Testis (tissue), 3 donors: ENCODE data around the gene TELO2. TPM values are rescaled to one million over a fixed set of nuclear protein-coding genes. Genes with fewer than 3 reads are reported as not detected.
"Not testable (repeated sequence)": the region's sequence is repeated elsewhere in the genome, so short reads cannot be mapped to it uniquely, and the experiment has no call there.

Experiments
- DNase-seq: peaks from one replicate; pipeline ENCODE4 v3.0.0-alpha.2; 2019
- H3K27ac ChIP-seq, 2 donors: fragments of 200-600 bp; sonication (generic); one replicate each; pipeline ENCODE4 v1.5.1; 2019
- H3K27me3 ChIP-seq: fragments of 200-600 bp; sonication (generic); one replicate; pipeline ENCODE4 v1.5.1; 2019
- H3K36me3 ChIP-seq: fragments of 200-600 bp; sonication (generic); one replicate; pipeline ENCODE4 v1.5.1; 2017; ENCODE audit warnings: low read depth; ENCODE audit errors: missing control alignments
- H3K4me1 ChIP-seq: fragments of 200-600 bp; sonication (generic); one replicate; pipeline ENCODE4 v1.5.1; 2019
- H3K4me3 ChIP-seq, 2 donors: fragments of 200-600 bp; sonication (generic); one replicate each; pipeline ENCODE4 v1.5.1; 2017 to 2019
- H3K9me3 ChIP-seq: fragments of 200-600 bp; sonication (generic); one replicate; pipeline ENCODE4 v1.5.1; 2017
- CTCF ChIP-seq, 3 experiments: fragments of 450-650 bp in 2 of 3; fragments of 200-600 bp in 1 of 3; sonication (generic) in 1 of 3; IDR thresholded peaks; one replicate each; pipeline ENCODE4 v1.5.1; 2016 to 2019; ENCODE audit warnings: antibody characterized with exemption in 3 of 3, mild to moderate bottlenecking in 2 of 3, moderate library complexity in 1 of 3
- POLR2A ChIP-seq: fragments of 450-650 bp; IDR thresholded peaks from one replicate; pipeline ENCODE4 v1.6.1; 2017; ENCODE audit warnings: antibody characterized with exemption, mild to moderate bottlenecking, moderate library complexity
- WGBS, 2 donors: methylation state at CpG; one replicate each; pipeline ENCODE4 v1.1.5; 2018; 5-methylcytosine and 5-hydroxymethylcytosine counted together
- intact Hi-C: fragments of 100-400 bp; cut with DNase I; formaldehyde crosslinking; loops from one replicate; pipeline ENCODE4 v1.15.1; 2023; ENCODE audit warnings: low total_unique reads
- polyA plus RNA-seq: library from polyadenylated mRNA; stranded (reverse); fragments of 350-450 nt; fragmentation: Illumina TruSeq; extraction: RNeasy Lipid Tissue Mini Kit (QIAGEN cat#74804); gene quantifications from one replicate; pipeline ENCODE4 v1.2.3, GENCODE V29; 2014; ENCODE audit warnings: low read depth, low replicate concordance; ENCODE audit not compliant: insufficient read depth
- total RNA-seq, 2 donors: library from RNA; depleted of rRNA; stranded (reverse); fragments of >200 nt; gene quantifications; one replicate each; pipeline ENCODE4 v1.2.3, GENCODE V29; 2016

TELO2 gene
- total and polyA plus RNA-seq, 3 donors from 2014 or later: 25.7 to 46.0 (median 45.2) TPM

DNA sequence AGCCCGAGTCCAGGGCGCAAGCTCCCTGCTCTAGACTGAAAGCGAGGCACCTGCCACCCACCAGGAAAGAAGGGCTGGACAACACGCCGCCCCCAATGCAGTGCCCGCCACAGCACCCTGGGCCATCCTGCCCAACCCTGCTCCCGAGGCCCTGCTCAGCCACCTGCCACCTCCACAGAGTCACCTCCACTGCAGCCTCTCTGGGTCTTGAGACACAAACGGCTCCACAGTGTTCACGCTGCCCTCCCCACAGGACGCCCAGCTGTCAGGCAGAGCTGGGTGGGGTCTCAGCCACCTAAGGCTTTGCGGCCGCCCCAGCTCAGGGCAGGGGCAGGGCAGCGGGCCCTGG lies 27.6 kb upstream of the TELO2 start:
- DNase-seq: no peak
- no peak for TF ChIP-seq POLR2A
- no peak for TF ChIP-seq CTCF (IDR thresholded peaks at IDR 0.05)
- Histone ChIP-seq H3K9me3 (no peaks in the 10 kb centered on the region), H3K27ac (no peak overlapping the region), H3K4me1 (no peaks in the 10 kb centered on the region), H3K36me3 (no peaks in the 10 kb centered on the region), H3K4me3 (no peak overlapping the region), H3K27me3 (no peaks in the 10 kb centered on the region)
- intact Hi-C loops: no loop called here
- WGBS, 2 donors: 93 to 98% methylated on average over 2 to 13 of the region's 13 CpGs

DNA sequence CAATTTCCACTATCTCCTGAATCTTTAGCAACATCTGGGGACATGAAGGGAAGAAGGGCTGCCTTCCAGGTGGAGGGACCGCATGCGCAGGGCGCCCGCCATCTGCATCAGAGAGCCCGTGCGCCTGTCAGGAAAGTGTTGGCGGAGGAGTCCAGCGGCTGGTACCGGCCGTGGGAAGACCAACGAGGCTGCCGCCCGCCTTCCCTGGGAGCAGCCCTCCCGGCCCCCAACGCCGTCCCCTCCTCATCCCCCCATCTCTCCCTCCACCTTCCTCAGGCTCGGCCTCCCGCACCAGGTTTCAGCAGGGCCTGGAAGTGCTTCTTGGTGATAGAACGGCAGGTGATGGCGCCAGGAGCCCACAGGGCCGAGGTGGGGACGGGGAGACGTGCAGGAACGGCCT lies 27.1 kb upstream of the TELO2 start:
- no peak overlapping the region for H3K4me3 ChIP-seq
- H3K9me3 ChIP-seq: no peaks in the 10 kb centered on the region
- H3K4me1 ChIP-seq: peaks cover 4% of the 10 kb centered on the region
- no peak for DNase-seq
- no peak overlapping the region for H3K27ac ChIP-seq
- intact Hi-C loops: no loop called here
- no peaks in the 10 kb centered on the region for H3K27me3 ChIP-seq
- no peaks in the 10 kb centered on the region for H3K36me3 ChIP-seq
- TF ChIP-seq CTCF (IDR thresholded peaks at IDR 0.05): no peak
- no peak for TF ChIP-seq POLR2A
- WGBS, 2 donors: 87% methylated on average over 17 to 24 of the region's 24 CpGs

GRCh38 chr16:1466968-1467521 lies 26.1 kb upstream of the TELO2 start:
- no peak overlapping the region for H3K27ac ChIP-seq
- intact Hi-C loops: no loop called here
- WGBS, 2 donors: 87 to 89% methylated on average over 7 to 14 of the region's 14 CpGs

GRCh38 chr16:1468426-1468810 lies 24.7 kb upstream of the TELO2 start:
- Histone ChIP-seq H3K27ac (no peak overlapping the region), H3K36me3 (no peaks in the 10 kb centered on the region), H3K4me3 (no peak overlapping the region), H3K4me1 (peaks cover 7% of the 10 kb centered on the region), H3K27me3 (no peaks in the 10 kb centered on the region), H3K9me3 (no peaks in the 10 kb centered on the region)
- intact Hi-C loops: no loop called here
- no peak for TF ChIP-seq CTCF (IDR thresholded peaks at IDR 0.05)
- TF ChIP-seq POLR2A: no peak
- DNase-seq: no peak
- 85 to 86% methylated on average over 22 of the region's 22 CpGs for WGBS, 2 donors

More at GRCh38 chr16:1466968-1467521, 26.1 kb upstream of the TELO2 start:
- DNase-seq: no peak
- no peaks in the 10 kb centered on the region for H3K36me3 ChIP-seq
- H3K27me3 ChIP-seq: no peaks in the 10 kb centered on the region
- H3K4me3 ChIP-seq: no peak overlapping the region
- no peaks in the 10 kb centered on the region for H3K9me3 ChIP-seq
- TF ChIP-seq POLR2A (no peak), CTCF (IDR thresholded peaks at IDR 0.05) (no peak)
- peaks cover 7% of the 10 kb centered on the region for H3K4me1 ChIP-seq

- H3K27me3 ChIP-seq, H3K27ac ChIP-seq, H3K4me3 ChIP-seq, H3K36me3 ChIP-seq, H3K9me3 ChIP-seq, DNase-seq, intact Hi-C loops: not testable (repeated sequence)
- 68 to 76% methylated on average over 5 of the region's 5 CpGs for WGBS, 2 donors
- H3K4me1 ChIP-seq: peaks cover 14% of the 10 kb centered on the region
Measured at GRCh38 chr16:1469141-1469540, 24.0 kb upstream of the TELO2 start.
